Ovary (tissue), 3 donors: ENCODE data around the gene TMEM121.
"Not testable (repeated sequence)": the region's sequence is repeated elsewhere in the genome, so short reads cannot be mapped to it uniquely, and the experiment has no call there.

Experiments
- POLR2A ChIP-seq: fragments of 450-650 bp; IDR thresholded peaks from one replicate; pipeline ENCODE4 v1.6.1; 2017; ENCODE audit warnings: antibody characterized with exemption, mild to moderate bottlenecking, moderate library complexity
- TF ChIP-seq, protein P1 (sequence below), 3 donors: fragments of 450-650 bp in 2 of 3; fragments of 200-600 bp in 1 of 3; IDR thresholded peaks; one replicate each; pipeline versions ENCODE4 v1.5.1 to v1.8.0; 2016 to 2022; ENCODE audit warnings: antibody characterized with exemption in 3 of 3, mild to moderate bottlenecking in 1 of 3
- donor health status: DM: no; HTN: no; CAD: no.

DNA sequence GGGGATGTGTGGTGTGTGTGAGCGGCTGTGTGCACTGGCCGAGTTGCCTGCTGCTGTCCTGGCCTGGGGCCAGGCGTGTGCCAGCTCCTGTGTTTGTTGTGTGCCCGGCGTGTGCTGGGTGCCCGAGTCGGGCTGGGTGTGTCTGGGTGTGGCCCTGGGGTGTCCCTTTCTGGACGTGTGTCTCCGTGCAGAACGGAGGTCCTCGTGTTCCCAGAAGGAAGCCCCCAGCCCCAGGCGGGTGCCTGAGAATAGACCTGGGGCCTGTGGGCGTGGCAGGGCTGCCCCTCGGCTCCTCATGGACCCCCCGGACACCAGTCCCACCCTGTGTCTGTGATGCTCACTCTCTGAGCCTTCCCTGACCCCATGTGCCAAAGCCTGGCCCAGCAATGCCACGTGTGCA is 38.2 kb downstream of the TMEM121 start:
- TF ChIP-seq, protein P1, sequence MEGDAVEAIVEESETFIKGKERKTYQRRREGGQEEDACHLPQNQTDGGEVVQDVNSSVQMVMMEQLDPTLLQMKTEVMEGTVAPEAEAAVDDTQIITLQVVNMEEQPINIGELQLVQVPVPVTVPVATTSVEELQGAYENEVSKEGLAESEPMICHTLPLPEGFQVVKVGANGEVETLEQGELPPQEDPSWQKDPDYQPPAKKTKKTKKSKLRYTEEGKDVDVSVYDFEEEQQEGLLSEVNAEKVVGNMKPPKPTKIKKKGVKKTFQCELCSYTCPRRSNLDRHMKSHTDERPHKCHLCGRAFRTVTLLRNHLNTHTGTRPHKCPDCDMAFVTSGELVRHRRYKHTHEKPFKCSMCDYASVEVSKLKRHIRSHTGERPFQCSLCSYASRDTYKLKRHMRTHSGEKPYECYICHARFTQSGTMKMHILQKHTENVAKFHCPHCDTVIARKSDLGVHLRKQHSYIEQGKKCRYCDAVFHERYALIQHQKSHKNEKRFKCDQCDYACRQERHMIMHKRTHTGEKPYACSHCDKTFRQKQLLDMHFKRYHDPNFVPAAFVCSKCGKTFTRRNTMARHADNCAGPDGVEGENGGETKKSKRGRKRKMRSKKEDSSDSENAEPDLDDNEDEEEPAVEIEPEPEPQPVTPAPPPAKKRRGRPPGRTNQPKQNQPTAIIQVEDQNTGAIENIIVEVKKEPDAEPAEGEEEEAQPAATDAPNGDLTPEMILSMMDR (IDR thresholded peaks at IDR 0.05), result not testable (repeated sequence)
- not testable (repeated sequence) for TF ChIP-seq POLR2A
